NCI-H524 treated with DMSO at 0.1 percent for 48 hours (cell line): Measurements from ENCODE around the gene ZNF362.

Experiments used
- DNase-seq: peaks from one replicate; lab custom pipeline; 2025; lab: John Stamatoyannopoulos, UW

ZNF362 gene

GRCh38 chr1:33327587-33328325 lies 71.5 kb downstream of the ZNF362 start:
- DNase-seq, result no peak

- DNase-seq, result no peak
Measured at GRCh38 chr1:33328817-33329216, 72.5 kb downstream of the ZNF362 start.

GRCh38 chr1:33329600-33330305 lies 73.5 kb downstream of the ZNF362 start:
- no peak for DNase-seq

- DNase-seq, result no peak
Measured at GRCh38 chr1:33330361-33330890, 74.1 kb downstream of the ZNF362 start.

GRCh38 chr1:33330906-33331305 lies 74.6 kb downstream of the ZNF362 start:
- no peak for DNase-seq

GRCh38 chr1:33331444-33332356 lies 75.4 kb downstream of the ZNF362 start:
- no peak for DNase-seq

GRCh38 chr1:33332357-33332789 lies 76.1 kb downstream of the ZNF362 start:
- no peak for DNase-seq

- no peak for DNase-seq
Measured at GRCh38 chr1:33332881-33333280, 76.6 kb downstream of the ZNF362 start.

- no peak for DNase-seq
Measured at GRCh38 chr1:33334081-33334552, 77.8 kb downstream of the ZNF362 start.

GRCh38 chr1:33335020-33335419 lies 78.7 kb downstream of the ZNF362 start:
- DNase-seq, result no peak

GRCh38 chr1:33336580-33336979 lies 80.3 kb downstream of the ZNF362 start:
- DNase-seq, result peak; percentile 91

- no peak for DNase-seq
Measured at GRCh38 chr1:33337441-33337840, 81.1 kb downstream of the ZNF362 start.

GRCh38 chr1:33338048-33338439 lies 81.8 kb downstream of the ZNF362 start:
- no peak for DNase-seq

- peak; percentile 51 for DNase-seq
Measured at GRCh38 chr1:33338440-33339211, 82.3 kb downstream of the ZNF362 start.

- DNase-seq, result no peak
Measured at GRCh38 chr1:33339413-33339812, 83.1 kb downstream of the ZNF362 start.

GRCh38 chr1:33341190-33341589 lies 84.9 kb downstream of the ZNF362 start:
- no peak for DNase-seq

GRCh38 chr1:33342041-33342723 lies 85.9 kb downstream of the ZNF362 start:
- peak; percentile 74 for DNase-seq

GRCh38 chr1:33343539-33343938 lies 87.2 kb downstream of the ZNF362 start:
- DNase-seq, result no peak

GRCh38 chr1:33344896-33345560 lies 88.7 kb downstream of the ZNF362 start:
- DNase-seq, result no peak

- DNase-seq, result no peak
Measured at GRCh38 chr1:33346533-33346926, 90.2 kb downstream of the ZNF362 start.
